Measurements from ENCODE around the gene PROM2.

The PROM2 gene

GRCh38 chr2:95301876-95302641, 27.8 kb downstream of the PROM2 start:
- TF ChIP-seq, protein P1, sequence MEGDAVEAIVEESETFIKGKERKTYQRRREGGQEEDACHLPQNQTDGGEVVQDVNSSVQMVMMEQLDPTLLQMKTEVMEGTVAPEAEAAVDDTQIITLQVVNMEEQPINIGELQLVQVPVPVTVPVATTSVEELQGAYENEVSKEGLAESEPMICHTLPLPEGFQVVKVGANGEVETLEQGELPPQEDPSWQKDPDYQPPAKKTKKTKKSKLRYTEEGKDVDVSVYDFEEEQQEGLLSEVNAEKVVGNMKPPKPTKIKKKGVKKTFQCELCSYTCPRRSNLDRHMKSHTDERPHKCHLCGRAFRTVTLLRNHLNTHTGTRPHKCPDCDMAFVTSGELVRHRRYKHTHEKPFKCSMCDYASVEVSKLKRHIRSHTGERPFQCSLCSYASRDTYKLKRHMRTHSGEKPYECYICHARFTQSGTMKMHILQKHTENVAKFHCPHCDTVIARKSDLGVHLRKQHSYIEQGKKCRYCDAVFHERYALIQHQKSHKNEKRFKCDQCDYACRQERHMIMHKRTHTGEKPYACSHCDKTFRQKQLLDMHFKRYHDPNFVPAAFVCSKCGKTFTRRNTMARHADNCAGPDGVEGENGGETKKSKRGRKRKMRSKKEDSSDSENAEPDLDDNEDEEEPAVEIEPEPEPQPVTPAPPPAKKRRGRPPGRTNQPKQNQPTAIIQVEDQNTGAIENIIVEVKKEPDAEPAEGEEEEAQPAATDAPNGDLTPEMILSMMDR (conservative IDR thresholded peaks at IDR 0.05), result no peak
- H3K27ac ChIP-seq, result no peak overlapping the region

GRCh38 chr2:95303191-95303919, 29.1 kb downstream of the PROM2 start:
- H3K27ac ChIP-seq, result peak overlapping the region; percentile 83
- TF ChIP-seq, protein P1 (conservative IDR thresholded peaks at IDR 0.05), result no peak

DNA sequence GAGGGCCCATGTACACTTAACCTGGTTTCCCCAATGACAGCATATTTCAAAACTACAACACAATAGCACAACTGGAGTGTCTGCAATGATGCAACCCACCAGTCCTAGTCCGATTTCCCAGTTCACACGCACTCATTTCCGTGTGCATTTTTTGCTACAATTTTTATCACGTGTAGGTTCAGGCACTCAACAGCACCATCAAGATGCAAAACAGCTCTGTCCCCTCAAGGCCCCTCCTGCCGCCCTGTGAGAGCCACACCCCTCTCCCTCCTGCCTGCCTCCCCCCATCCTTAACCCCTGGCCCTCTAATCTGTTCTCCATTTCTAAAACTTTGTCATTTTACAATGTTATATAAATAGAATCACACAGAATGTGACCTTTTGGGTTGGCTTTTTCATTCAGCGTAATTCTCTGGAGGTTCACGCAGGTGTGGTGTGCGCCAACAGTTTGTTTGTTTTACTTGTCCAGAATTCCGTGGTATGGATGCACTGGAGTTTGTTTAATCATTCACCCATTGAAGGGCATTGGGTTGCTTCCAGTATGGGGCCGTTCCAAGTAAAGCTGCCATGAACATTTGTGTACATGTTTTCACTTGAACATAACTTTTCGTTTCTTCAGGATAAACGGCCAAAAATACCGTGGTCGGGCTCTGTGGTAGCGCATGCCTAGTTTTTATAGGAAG, 31.3 kb downstream of the PROM2 start:
- peak overlapping the region; percentile 83 for H3K27ac ChIP-seq
- TF ChIP-seq, protein P1 (conservative IDR thresholded peaks at IDR 0.05), result no peak

DNA sequence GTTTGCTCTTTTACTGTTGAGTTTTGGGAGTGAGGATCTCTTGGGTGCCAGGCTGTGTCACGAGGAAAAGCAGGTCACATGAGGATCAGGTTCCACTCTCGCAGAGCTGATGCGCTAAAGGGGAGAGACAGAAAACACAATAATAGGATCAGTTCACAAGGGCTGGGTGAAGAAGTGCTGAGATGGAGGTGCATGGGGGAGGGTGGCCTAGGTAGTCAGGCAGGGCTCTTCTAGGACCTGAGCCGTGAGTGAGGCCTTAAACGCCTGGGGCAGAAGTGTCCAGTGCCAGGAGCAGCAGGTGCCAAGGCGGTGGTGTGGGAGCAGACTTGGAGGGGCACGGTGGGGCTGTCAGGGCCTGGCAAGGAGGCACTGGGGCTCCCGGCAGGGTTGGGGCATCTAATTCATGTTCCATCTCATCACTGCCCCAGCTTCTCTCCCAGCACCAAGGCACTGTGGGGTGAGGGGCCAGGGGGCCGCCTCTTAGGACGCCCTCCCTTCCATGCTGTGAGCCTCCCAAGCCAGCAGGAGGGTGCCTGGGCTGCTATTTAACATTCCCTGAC, 32.2 kb downstream of the PROM2 start:
- H3K27ac ChIP-seq, result peak overlapping the region; percentile 83
- TF ChIP-seq, protein P1 (conservative IDR thresholded peaks at IDR 0.05), result no peak

DNA sequence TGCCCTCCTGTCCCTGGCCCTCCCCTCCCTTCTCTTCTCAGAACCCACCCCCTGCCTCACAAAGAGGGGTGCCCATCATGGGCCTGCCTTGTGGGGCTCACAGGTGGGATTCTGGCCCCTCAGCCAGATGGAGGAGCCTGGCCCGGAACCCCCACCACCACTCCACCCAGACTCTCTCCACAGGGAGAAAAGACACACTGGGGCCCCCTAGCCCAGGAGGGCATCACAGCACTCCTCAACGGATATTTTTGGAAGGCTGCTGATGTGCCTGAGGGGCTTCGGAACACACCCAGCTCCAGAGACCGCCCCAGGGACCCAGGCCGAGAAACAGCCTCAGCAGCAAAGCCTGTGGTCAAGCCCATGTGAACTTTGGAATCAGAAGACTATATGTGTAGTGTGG, 32.8 kb downstream of the PROM2 start:
- TF ChIP-seq, protein P1 (conservative IDR thresholded peaks at IDR 0.05), result no peak

GRCh38 chr2:95307878-95308277, 33.6 kb downstream of the PROM2 start:
- TF ChIP-seq, protein P1 (conservative IDR thresholded peaks at IDR 0.05), result no peak
- no peak overlapping the region for H3K27ac ChIP-seq

More for the DNA sequence above, 32.8 kb downstream of the PROM2 start:
- H3K27ac ChIP-seq, result peak overlapping the region; percentile 83; the same call in 1 of the 2 replicates
